Lower leg skin (tissue), 4 donors: Measurements from ENCODE around the gene ENPP3. TPM values are rescaled to one million over a fixed set of nuclear protein-coding genes. Genes with fewer than 3 reads are reported as not detected.

ENCODE experiments used
- DNase-seq, 2 donors: peaks; one replicate each; pipeline ENCODE4 v3.0.0-alpha.2; 2019; ENCODE audit warnings: low spot score in 2 of 2
- H3K4me3 ChIP-seq: fragments of 200-600 bp; sonication (generic); 2 replicates; pipeline ENCODE4 v1.5.1; 2017; ENCODE audit warnings: mild to moderate bottlenecking, low read depth; ENCODE audit not compliant: poor library complexity, severe bottlenecking
- CTCF ChIP-seq, 3 donors: fragments of 450-650 bp; IDR thresholded peaks; one replicate each; pipeline ENCODE4 v1.5.1; 2016; ENCODE audit warnings: antibody characterized with exemption in 3 of 3, mild to moderate bottlenecking in 3 of 3, moderate library complexity in 2 of 3
- POLR2A ChIP-seq, 2 donors: fragments of 450-650 bp; IDR thresholded peaks; one replicate each; pipeline ENCODE4 v1.6.1; 2016 to 2017; ENCODE audit warnings: antibody characterized with exemption in 2 of 2, mild to moderate bottlenecking in 1 of 2, moderate library complexity in 1 of 2
- WGBS, 2 donors: methylation state at CpG; one replicate each; pipeline ENCODE4 v1.1.5; 2018; 5-methylcytosine and 5-hydroxymethylcytosine counted together
- intact Hi-C: fragments of 100-400 bp; cut with DNase I; formaldehyde crosslinking; loops from one replicate; pipeline ENCODE4 v1.15.0; 2023; ENCODE audit warnings: low total_unique reads
- total RNA-seq, 4 donors: library from RNA; depleted of rRNA; stranded (reverse); fragments of >200 nt; gene quantifications; one replicate each; pipeline ENCODE4 v1.1.0, GENCODE V29; 2016

The ENPP3 gene
- total RNA-seq, 4 donors from 2014 or later, result 0.11 to 1.2 (median 0.76) TPM; not detected in 1

- H3K4me3 ChIP-seq, result no peak overlapping the region
- DNase-seq, result no peak
- 92 to 94% methylated on average over 2 of the region's 2 CpGs for WGBS, 2 donors
- intact Hi-C loops, result no loop called here
- TF ChIP-seq POLR2A (IDR thresholded peaks at IDR 0.05) (no peak), CTCF (IDR thresholded peaks at IDR 0.05) (no peak)
Observed at GRCh38 chr6:131638013-131638412, 911 bp downstream of the ENPP3 start.

- TF ChIP-seq POLR2A (IDR thresholded peaks at IDR 0.05), result no peak
- TF ChIP-seq CTCF (IDR thresholded peaks at IDR 0.05), result no peak
- DNase-seq, result no peak
- 61 to 62% methylated on average over 2 of the region's 2 CpGs for WGBS, 2 donors
- intact Hi-C loops, result no loop called here
- no peak overlapping the region for H3K4me3 ChIP-seq
Observed at GRCh38 chr6:131640100-131640499, 3.0 kb downstream of the ENPP3 start.

- TF ChIP-seq POLR2A (IDR thresholded peaks at IDR 0.05) (no peak), CTCF (IDR thresholded peaks at IDR 0.05) (no peak)
- 85 to 86% methylated on average over 3 of the region's 3 CpGs for WGBS, 2 donors
- intact Hi-C loops, result no loop called here
- DNase-seq, result no peak
- no peak overlapping the region for H3K4me3 ChIP-seq
Observed at GRCh38 chr6:131640576-131640975, 3.5 kb downstream of the ENPP3 start.

GRCh38 chr6:131641554-131641953, 4.5 kb downstream of the ENPP3 start:
- 96 to 100% methylated on average over 1 of the region's 1 CpG for WGBS, 2 donors
- no peak overlapping the region for H3K4me3 ChIP-seq

GRCh38 chr6:131642565-131642964, 5.5 kb downstream of the ENPP3 start:
- intact Hi-C loops, result no loop called here
- 86 to 93% methylated on average over 6 of the region's 6 CpGs for WGBS, 2 donors
- H3K4me3 ChIP-seq, result no peak overlapping the region
- DNase-seq, result no peak
- TF ChIP-seq CTCF (IDR thresholded peaks at IDR 0.05), result no peak
- no peak for TF ChIP-seq POLR2A (IDR thresholded peaks at IDR 0.05)

More at GRCh38 chr6:131641554-131641953, 4.5 kb downstream of the ENPP3 start:
- no peak for DNase-seq
- TF ChIP-seq POLR2A (IDR thresholded peaks at IDR 0.05), result no peak
- TF ChIP-seq CTCF (IDR thresholded peaks at IDR 0.05), result no peak
- intact Hi-C loops, result no loop called here

GRCh38 chr6:131642987-131643611, 6.0 kb downstream of the ENPP3 start:
- H3K4me3 ChIP-seq, result no peak overlapping the region
- TF ChIP-seq POLR2A (IDR thresholded peaks at IDR 0.05) (no peak), CTCF (IDR thresholded peaks at IDR 0.05) (no peak)
- WGBS, 2 donors, result 33 to 47% methylated on average over 3 of the region's 3 CpGs
- intact Hi-C loops, result no loop called here
- no peak for DNase-seq
